Glutamatergic neuron (in vitro differentiated cells): ENCODE measurements around the gene NDUFS1. TPM values are rescaled to one million over a fixed set of nuclear protein-coding genes. Genes with fewer than 3 reads are reported as not detected.
"Not testable (repeated sequence)": the region's sequence is repeated elsewhere in the genome, so short reads cannot be mapped to it uniquely, and the experiment has no call there.

Experiments
- DNase-seq: peaks from one replicate; pipeline ENCODE4 v3.0.0; 2022
- H3K27ac Mint-ChIP-seq: one replicate; pipeline ENCODE4 v1.8.0; 2020; ENCODE audit warnings: mild to moderate bottlenecking, mixed read lengths, inconsistent platforms; ENCODE audit not compliant: unreplicated experiment
- H3K27me3 Mint-ChIP-seq: one replicate; pipeline ENCODE4 v1.8.0; 2020; ENCODE audit warnings: mild to moderate bottlenecking, moderate library complexity, mixed read lengths, inconsistent platforms; ENCODE audit not compliant: unreplicated experiment
- H3K36me3 Mint-ChIP-seq: one replicate; pipeline ENCODE4 v1.8.0; 2020; ENCODE audit warnings: mild to moderate bottlenecking, mixed read lengths, inconsistent platforms; ENCODE audit not compliant: unreplicated experiment
- H3K4me1 Mint-ChIP-seq: one replicate; pipeline ENCODE4 v1.8.0; 2020; ENCODE audit warnings: mild to moderate bottlenecking, low read depth, mixed read lengths, inconsistent platforms; ENCODE audit not compliant: unreplicated experiment
- H3K4me3 Mint-ChIP-seq: one replicate; pipeline ENCODE4 v1.8.0; 2020; ENCODE audit warnings: mild to moderate bottlenecking, mixed read lengths, inconsistent platforms; ENCODE audit not compliant: unreplicated experiment
- H3K9me3 Mint-ChIP-seq: one replicate; pipeline ENCODE4 v1.8.0; 2020; ENCODE audit warnings: mild to moderate bottlenecking, moderate library complexity, mixed read lengths, inconsistent platforms; ENCODE audit not compliant: unreplicated experiment
- total RNA-seq: library from RNA; stranded (reverse); fragmentation: NEBNext Ultra II Directional; extraction: Animal tissue kit (Norgen Biotek cat#: 25700); gene quantifications from one replicate; pipeline ENCODE4 v1.2.1, GENCODE V29; 2021; ENCODE audit not compliant: unreplicated experiment
- TF ChIP-seq, protein P1 (sequence below): fragments of 200-600 bp; sonication (generic); IDR thresholded peaks from one replicate; pipeline ENCODE4 v1.5.0; 2021; ENCODE audit not compliant: partially characterized antibody, unreplicated experiment

Gene NDUFS1
- total RNA-seq, 1 donor from 2014 or later: 114 TPM

GRCh38 chr2:206173147-206173546 lies 13.9 kb upstream of the NDUFS1 start:
- peaks cover 15% of the 10 kb centered on the region for H3K36me3 Mint-ChIP-seq
- H3K4me1 Mint-ChIP-seq: no peaks in the 10 kb centered on the region
- H3K27ac Mint-ChIP-seq: no peak overlapping the region
- TF ChIP-seq, protein P1, sequence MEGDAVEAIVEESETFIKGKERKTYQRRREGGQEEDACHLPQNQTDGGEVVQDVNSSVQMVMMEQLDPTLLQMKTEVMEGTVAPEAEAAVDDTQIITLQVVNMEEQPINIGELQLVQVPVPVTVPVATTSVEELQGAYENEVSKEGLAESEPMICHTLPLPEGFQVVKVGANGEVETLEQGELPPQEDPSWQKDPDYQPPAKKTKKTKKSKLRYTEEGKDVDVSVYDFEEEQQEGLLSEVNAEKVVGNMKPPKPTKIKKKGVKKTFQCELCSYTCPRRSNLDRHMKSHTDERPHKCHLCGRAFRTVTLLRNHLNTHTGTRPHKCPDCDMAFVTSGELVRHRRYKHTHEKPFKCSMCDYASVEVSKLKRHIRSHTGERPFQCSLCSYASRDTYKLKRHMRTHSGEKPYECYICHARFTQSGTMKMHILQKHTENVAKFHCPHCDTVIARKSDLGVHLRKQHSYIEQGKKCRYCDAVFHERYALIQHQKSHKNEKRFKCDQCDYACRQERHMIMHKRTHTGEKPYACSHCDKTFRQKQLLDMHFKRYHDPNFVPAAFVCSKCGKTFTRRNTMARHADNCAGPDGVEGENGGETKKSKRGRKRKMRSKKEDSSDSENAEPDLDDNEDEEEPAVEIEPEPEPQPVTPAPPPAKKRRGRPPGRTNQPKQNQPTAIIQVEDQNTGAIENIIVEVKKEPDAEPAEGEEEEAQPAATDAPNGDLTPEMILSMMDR: no peak
- no peak overlapping the region for H3K4me3 Mint-ChIP-seq
- H3K9me3 Mint-ChIP-seq: peaks cover 8% of the 10 kb centered on the region
- DNase-seq: no peak
- peaks cover 10% of the 10 kb centered on the region for H3K27me3 Mint-ChIP-seq

GRCh38 chr2:206171624-206172397 lies 12.6 kb upstream of the NDUFS1 start:
- Mint-ChIP-seq H3K36me3 (peaks cover 17% of the 10 kb centered on the region), H3K27me3 (peaks cover 10% of the 10 kb centered on the region)
- peak; percentile 32 for DNase-seq
- H3K4me3 Mint-ChIP-seq, H3K9me3 Mint-ChIP-seq, H3K27ac Mint-ChIP-seq, H3K4me1 Mint-ChIP-seq: not testable (repeated sequence)

DNA sequence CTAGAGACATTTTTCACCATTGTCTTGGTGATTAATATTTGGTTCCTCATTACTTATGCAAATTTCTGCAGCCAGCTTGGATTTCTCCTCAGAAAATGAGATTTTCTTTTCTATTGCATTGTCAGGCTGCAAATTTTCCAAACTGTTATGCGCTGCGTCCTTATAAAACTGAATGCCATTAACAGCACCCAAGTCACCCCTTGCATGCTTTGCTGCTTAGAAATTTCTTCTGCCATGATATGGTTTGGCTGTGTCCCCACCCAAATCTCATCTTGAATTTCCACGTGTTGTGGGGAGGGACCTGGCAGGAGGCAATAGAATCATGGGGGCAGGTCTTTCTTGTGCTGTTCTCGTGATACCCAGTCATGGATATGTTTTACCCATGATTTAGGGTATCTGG lies 9.0 kb upstream of the NDUFS1 start:
- H3K9me3 Mint-ChIP-seq, H3K4me3 Mint-ChIP-seq, H3K27me3 Mint-ChIP-seq, DNase-seq, H3K4me1 Mint-ChIP-seq, H3K27ac Mint-ChIP-seq: not testable (repeated sequence)
- peaks cover 20% of the 10 kb centered on the region for H3K36me3 Mint-ChIP-seq

GRCh38 chr2:206164261-206164862 lies 5.1 kb upstream of the NDUFS1 start:
- H3K9me3 Mint-ChIP-seq: peaks cover 6% of the 10 kb centered on the region
- no peak overlapping the region for H3K27ac Mint-ChIP-seq
- H3K36me3 Mint-ChIP-seq: peaks cover 13% of the 10 kb centered on the region
- H3K4me3 Mint-ChIP-seq: no peak overlapping the region
- no peaks in the 10 kb centered on the region for H3K27me3 Mint-ChIP-seq
- no peak for DNase-seq
- TF ChIP-seq, protein P1: peak; percentile 91
- peaks cover 7% of the 10 kb centered on the region for H3K4me1 Mint-ChIP-seq

- peak overlapping the region; percentile 49 for H3K27ac Mint-ChIP-seq
These were observed 4.1 kb upstream of the NDUFS1 start for GRCh38 chr2:206163251-206163880.

DNA sequence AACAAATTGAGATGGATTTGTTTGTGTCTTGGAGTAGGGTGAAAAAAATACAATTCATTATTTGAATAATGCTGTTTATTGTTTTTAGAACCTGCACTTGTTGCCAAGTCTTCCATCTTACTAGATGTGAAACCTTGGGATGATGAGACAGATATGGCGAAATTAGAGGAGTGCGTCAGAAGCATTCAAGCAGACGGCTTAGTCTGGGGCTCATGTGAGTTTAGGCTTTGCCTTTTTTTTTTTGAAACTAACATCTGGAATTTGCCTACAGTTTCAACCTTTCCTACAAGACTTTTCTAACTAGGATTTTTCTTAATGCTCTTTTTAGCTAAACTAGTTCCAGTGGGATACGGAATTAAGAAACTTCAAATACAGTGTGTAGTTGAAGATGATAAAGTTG lies 3.2 kb upstream of the NDUFS1 start:
- DNase-seq: not testable (repeated sequence)

More at GRCh38 chr2:206163251-206163880, 4.1 kb upstream of the NDUFS1 start:
- TF ChIP-seq, protein P1: no peak
- H3K27me3 Mint-ChIP-seq: peaks cover 2% of the 10 kb centered on the region
- no peak overlapping the region for H3K4me3 Mint-ChIP-seq
- H3K9me3 Mint-ChIP-seq: peaks cover 9% of the 10 kb centered on the region
- no peak for DNase-seq
- H3K36me3 Mint-ChIP-seq: peaks cover 11% of the 10 kb centered on the region
- peaks cover 7% of the 10 kb centered on the region for H3K4me1 Mint-ChIP-seq

More for the DNA sequence above, 3.2 kb upstream of the NDUFS1 start:
- H3K9me3 Mint-ChIP-seq, H3K27ac Mint-ChIP-seq, H3K27me3 Mint-ChIP-seq, H3K4me1 Mint-ChIP-seq, H3K4me3 Mint-ChIP-seq: not testable (repeated sequence)
- peaks cover 15% of the 10 kb centered on the region for H3K36me3 Mint-ChIP-seq
